ENCODE results near the gene CLIP1.
A peak's percentile ranks its signal among the peaks of the same experiment; 100 is the strongest.
"Not testable (repeated sequence)": the region's sequence is repeated elsewhere in the genome, so short reads cannot be mapped to it uniquely, and the experiment has no call there.

The CLIP1 gene

GRCh38 chr12:122309564-122310121 lies 112.8 kb downstream of the CLIP1 start:
- no peak for DNase-seq

GRCh38 chr12:122308811-122309210 lies 113.7 kb downstream of the CLIP1 start:
- no peak for DNase-seq

GRCh38 chr12:122306407-122306806 lies 116.1 kb downstream of the CLIP1 start:
- no peak for DNase-seq

DNA sequence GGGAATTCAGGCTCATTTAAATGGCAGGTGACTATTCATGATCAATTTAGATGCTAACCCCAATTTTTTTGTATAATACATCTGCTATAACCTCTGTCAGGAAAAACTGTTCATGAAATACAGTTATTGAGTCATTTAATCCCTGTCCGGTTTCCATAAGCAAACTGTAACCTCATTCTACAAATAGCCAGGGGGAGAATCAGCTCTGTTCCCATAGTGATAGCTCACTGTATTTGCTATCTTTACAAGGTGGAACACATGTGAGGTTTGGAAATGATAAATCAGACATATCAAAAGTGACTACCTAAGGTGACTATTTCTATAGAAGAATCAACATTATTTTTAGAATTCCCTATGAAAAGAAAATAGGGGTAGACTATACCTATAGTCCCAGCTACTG lies 117.5 kb downstream of the CLIP1 start:
- no peak for DNase-seq

- DNase-seq = no peak
These were observed 119.4 kb downstream of the CLIP1 start for GRCh38 chr12:122303068-122303467.

GRCh38 chr12:122298071-122298748 lies 124.3 kb downstream of the CLIP1 start:
- DNase-seq = no peak

DNA sequence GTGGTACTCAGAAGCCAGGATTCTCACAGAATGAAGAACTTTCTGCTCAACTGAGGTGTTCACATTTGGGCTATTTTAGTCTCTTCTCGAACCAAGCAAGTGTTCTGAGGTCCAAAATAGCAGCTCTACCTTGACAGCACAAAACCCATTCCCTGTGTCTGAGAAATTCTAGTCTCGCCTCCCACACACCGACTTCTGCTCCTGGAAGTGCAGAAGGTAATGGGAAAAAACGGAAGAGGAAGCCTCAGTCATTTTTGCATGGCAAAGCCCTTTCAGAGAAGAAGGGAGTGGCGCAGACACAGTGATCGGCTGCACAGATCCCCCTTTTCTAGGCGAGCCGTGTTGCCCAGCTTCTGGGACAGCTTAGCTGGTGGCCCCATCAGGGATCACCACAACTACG lies 125.0 kb downstream of the CLIP1 start:
- DNase-seq = no peak

DNA sequence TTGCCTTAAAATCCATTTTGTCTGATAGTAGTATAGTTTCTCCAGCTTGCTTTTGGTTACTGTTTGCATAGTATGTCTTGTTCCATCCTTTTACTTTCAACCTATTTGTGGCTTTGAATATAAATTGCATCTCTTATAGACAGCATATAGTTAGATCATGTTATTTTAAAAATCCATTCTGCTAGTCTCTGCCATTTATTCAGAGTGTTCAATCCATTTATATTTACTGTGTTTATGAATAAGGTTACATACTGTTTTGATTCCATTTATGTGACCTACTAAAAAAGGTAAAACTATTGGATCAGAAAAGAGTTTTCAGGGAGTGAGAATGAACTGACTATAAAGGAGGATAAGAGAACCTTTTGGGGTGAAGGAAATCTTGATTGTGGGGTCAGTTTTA lies 126.6 kb downstream of the CLIP1 start:
- DNase-seq = no peak

- DNase-seq = no peak
These were observed 129.4 kb downstream of the CLIP1 start for GRCh38 chr12:122293081-122293480.

- no peak for DNase-seq
These were observed 131.0 kb downstream of the CLIP1 start for GRCh38 chr12:122291431-122291830.

- DNase-seq = no peak
These were observed 138.8 kb downstream of the CLIP1 start for GRCh38 chr12:122283680-122284079.

DNA sequence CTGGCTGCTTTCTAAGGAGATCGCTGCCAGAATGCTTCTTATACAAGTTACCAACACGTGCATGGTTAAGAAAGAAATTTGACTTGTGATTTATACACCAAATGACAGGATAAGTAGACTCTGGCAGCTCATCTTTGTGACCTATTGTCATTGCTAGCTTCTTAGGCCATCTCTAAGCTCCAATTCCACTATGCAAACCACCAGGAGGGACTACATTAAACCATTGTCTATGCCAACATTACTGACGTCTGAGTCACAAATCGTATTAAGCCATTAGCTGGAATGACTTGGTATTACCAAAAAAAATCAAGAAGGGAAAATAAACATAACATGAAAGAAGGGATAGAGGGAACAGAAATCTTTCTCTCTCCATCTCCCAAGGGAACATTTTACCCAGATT lies 140.4 kb downstream of the CLIP1 start:
- no peak for DNase-seq

DNA sequence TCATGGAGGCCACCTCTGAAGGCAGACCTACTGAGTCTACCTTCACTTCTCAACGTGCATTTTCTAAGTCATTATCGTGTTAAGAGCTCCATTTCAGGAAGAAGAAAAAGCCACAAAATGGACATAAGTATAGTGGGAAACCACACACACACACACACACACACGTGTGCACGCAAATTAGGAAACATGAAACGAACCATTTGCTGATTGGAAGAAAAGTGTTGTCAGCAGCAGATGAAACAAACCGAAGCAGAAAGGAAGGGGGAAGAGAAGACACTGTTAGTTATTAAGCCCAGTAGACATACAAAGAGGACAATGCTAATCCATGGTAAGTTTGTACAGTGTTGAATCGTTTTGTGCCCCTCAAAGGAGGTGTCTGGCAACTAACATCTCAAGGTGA lies 146.2 kb downstream of the CLIP1 start:
- no peak for DNase-seq

GRCh38 chr12:122275459-122275858 lies 147.0 kb downstream of the CLIP1 start:
- DNase-seq = no peak

- DNase-seq = peak; percentile 88
These were observed 156.1 kb downstream of the CLIP1 start, which contains the start of gene VPS33A for GRCh38 chr12:122266230-122266901. Gene VPS33A, minus strand, starts transcription at chr12:122266494. Its CDS starts 86 bp downstream, at chr12:122266408.

GRCh38 chr12:122265886-122266229 lies 156.6 kb downstream of the CLIP1 start:
- DNase-seq = peak; percentile 32

GRCh38 chr12:122265476-122265875 lies 157.0 kb downstream of the CLIP1 start:
- DNase-seq = no peak

DNA sequence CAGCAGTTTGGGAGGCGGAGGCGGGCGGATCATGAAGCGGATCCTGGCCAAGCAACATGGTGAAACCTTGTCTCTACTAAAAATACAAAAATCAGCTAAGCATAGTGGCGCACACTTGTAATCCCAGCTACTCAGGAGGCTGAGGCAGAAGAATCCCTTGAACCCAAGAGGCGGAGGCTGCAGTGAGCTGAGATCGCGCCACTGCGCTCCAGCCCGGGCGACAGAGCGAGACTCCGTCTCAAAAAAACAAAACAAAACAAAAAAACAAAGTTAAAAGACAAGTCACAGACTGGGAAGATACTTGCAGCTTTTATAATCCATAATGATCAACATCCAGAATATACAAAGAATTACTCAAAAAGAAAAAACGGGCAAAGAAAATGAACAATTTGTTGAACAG lies 161.7 kb downstream of the CLIP1 start:
- not testable (repeated sequence) for DNase-seq

DNA sequence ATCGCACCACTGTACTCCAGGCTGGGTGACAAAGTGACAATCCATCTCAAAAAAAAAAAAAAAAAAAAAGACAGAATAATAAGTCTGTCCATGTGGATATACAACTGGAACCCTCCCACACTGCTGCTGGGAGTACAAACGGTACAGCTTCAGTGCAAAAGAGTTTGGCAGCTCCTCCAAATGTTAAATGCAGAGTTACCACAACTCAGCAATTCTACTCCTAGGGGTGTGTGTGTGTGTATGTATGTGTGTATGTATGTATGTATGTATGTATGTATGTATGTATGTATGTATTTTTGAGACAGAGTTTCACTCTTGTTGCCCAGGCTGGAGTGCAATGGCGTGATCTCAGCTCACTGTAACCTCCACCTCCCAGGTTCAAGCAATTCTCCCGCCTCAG lies 163.5 kb downstream of the CLIP1 start:
- not testable (repeated sequence) for DNase-seq

DNA sequence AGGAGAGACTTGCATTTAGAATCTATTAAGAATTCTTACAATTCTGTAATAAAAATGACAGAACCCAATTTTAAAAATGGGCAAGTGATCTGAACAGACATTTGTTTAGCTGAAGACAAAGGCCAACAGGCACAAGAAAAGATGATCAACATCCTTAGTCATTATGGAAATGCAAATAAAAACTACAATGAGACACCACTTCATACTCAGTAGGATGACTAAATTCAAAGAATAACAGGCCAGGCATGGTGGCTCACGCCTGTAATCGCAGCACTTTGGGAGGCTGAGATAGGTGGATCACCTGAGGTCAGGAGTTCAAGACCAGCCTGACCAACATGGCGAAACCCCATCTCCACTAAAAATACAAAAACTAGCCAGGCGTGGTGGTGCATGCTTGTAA lies 164.0 kb downstream of the CLIP1 start:
- DNase-seq = not testable (repeated sequence)

- DNase-seq = no peak
These were observed 171.9 kb downstream of the CLIP1 start for GRCh38 chr12:122250536-122250935.

DNA sequence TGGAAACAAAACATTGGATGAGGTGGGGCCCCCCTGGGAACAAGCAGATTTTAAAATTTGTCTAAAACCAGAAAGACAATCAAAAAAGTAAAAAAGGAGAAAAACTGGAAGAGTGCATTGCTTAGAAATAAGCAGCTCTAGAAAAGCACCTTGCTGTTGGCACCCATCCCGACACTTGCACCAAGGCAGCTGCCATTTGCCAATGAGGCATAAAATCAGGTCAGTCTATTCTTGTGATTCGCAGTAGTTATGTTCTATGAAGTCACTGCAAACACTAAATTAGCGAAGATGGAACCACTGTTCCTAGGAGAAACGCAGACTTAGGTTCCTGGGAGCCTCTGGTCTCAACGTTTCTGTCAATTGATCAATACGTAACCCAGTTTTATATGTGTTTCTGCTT lies 172.4 kb downstream of the CLIP1 start:
- DNase-seq = no peak

DNA sequence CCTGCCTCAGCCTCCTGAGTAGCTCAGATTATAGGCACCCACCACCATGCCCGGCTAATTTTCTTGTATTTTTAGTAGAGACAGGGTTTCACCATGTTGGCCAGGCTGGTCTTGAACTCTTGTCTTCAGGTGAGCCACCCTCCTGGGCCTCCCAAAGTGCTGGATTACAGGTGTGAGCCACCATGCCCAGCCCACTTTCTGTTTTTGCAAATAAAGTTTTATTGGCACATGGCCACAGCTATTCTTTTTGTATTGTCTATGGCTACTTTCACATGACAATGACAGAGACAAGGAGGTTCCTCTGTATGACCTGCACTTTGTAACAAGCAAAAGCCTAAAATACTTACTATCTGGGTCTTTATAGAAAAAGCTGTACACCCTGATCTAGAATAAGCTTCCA lies 176.9 kb downstream of the CLIP1 start:
- no peak for DNase-seq

- DNase-seq = no peak
These were observed 177.7 kb downstream of the CLIP1 start for GRCh38 chr12:122244565-122245371.

All from activated T-cell treated with anti-CD3 and anti-CD28 coated beads for 4 hours (primary cell).